GM18858 (cell line): ENCODE results near the gene SF3B3.
A peak's percentile ranks its signal among the peaks of the same experiment; 100 is the strongest.
"Not testable (repeated sequence)": the region's sequence is repeated elsewhere in the genome, so short reads cannot be mapped to it uniquely, and the experiment has no call there.

ENCODE experiments used
- ATAC-seq: cut with Tn5 transposase; IDR thresholded peaks from one replicate; pipeline ENCODE4 v1.9.1; 2021; ENCODE audit not compliant: unreplicated experiment

SF3B3 gene

GRCh38 chr16:70511833-70512232, 11.8 kb upstream of the SF3B3 start:
- ATAC-seq: no peak

GRCh38 chr16:70512456-70512855, 11.2 kb upstream of the SF3B3 start:
- no peak for ATAC-seq

- no peak for ATAC-seq
These were observed 2.9 kb upstream of the SF3B3 start for GRCh38 chr16:70520612-70521297.

GRCh38 chr16:70522216-70523075, 1.2 kb upstream of the SF3B3 start:
- ATAC-seq: no peak

GRCh38 chr16:70523076-70523742, 407 bp upstream of the SF3B3 start, which contains the start of gene COG4:
Gene COG4 (minus strand): TSS chr16:70523554. CDS start chr16:70523543, 11 bp downstream.
- peak; percentile 36 for ATAC-seq

GRCh38 chr16:70524399-70524825, 796 bp downstream of the SF3B3 start:
- not testable (repeated sequence) for ATAC-seq

- no peak for ATAC-seq
These were observed 2.8 kb downstream of the SF3B3 start for GRCh38 chr16:70526403-70526802.

GRCh38 chr16:70527315-70527996, 3.8 kb downstream of the SF3B3 start:
- no peak for ATAC-seq

- ATAC-seq: no peak
These were observed 5.6 kb downstream of the SF3B3 start for GRCh38 chr16:70529051-70529777.

GRCh38 chr16:70529954-70530353, 6.3 kb downstream of the SF3B3 start:
- ATAC-seq: not testable (repeated sequence)

GRCh38 chr16:70534971-70535370, 11.4 kb downstream of the SF3B3 start:
- ATAC-seq: no peak

GRCh38 chr16:70540994-70541393, 17.4 kb downstream of the SF3B3 start:
- no peak for ATAC-seq

GRCh38 chr16:70544548-70544947, 20.9 kb downstream of the SF3B3 start:
- ATAC-seq: no peak

GRCh38 chr16:70548936-70549335, 25.3 kb downstream of the SF3B3 start:
- no peak for ATAC-seq

GRCh38 chr16:70550082-70550481, 26.5 kb downstream of the SF3B3 start:
- no peak for ATAC-seq

GRCh38 chr16:70551788-70552187, 28.2 kb downstream of the SF3B3 start:
- ATAC-seq: no peak

GRCh38 chr16:70552675-70553074, 29.1 kb downstream of the SF3B3 start:
- ATAC-seq: no peak

GRCh38 chr16:70553645-70554044, 30.0 kb downstream of the SF3B3 start:
- ATAC-seq: no peak

GRCh38 chr16:70556063-70556462, 32.4 kb downstream of the SF3B3 start:
- ATAC-seq: no peak

- no peak for ATAC-seq
These were observed 38.0 kb downstream of the SF3B3 start for GRCh38 chr16:70561623-70562022.
